ENCODE data around the gene STAMBP. TPM values are rescaled to one million over a fixed set of nuclear protein-coding genes. Genes with fewer than 3 reads are reported as not detected.
A peak's percentile ranks its signal among the peaks of the same experiment; 100 is the strongest.

The STAMBP gene
- total and polyA plus RNA-seq, 2 of the 4 experiments (the other 2 are of a cell fraction), result 29.7 to 38.7 TPM

GRCh38 chr2:73838889-73839534, 10.3 kb downstream of the STAMBP start:
- in situ Hi-C loops (cut with MboI; ENCODE audit: low sequenced_read_pairs), result loop anchor here (25.0 kb wide), 1 partner anchor 298 kb away; the partner anchor contains the start of gene BOLA3
- peaks cover 2% of the 10 kb centered on the region; the same call in 1 of the 2 replicates for H3K4me1 ChIP-seq (ENCODE audit: control insufficient read depth, insufficient read depth, low read length)
- no peak overlapping the region for H2AK5ac ChIP-seq (ENCODE audit: low read depth, low read length)
- dilution Hi-C loops (cut with HindIII; ENCODE audit: low sequenced_read_pairs, unreplicated experiment), result loop anchor here (25.0 kb wide), 1 partner anchor 273 kb away; no protein-coding TSS in a partner anchor
- no peak overlapping the region for H3K4ac ChIP-seq (ENCODE audit: low read depth, low read length)
- peaks cover 3 to 41% of the 10 kb centered on the region in 2 experiments; a peak in 3 of 4 replicates for H3K79me1 ChIP-seq (ENCODE audit: low read depth in 1 of 2, low read length in 2 of 2)
- H3K9ac ChIP-seq (ENCODE audit: low read depth, low read length), result no peak overlapping the region
- no peaks in the 10 kb centered on the region; the same call in 1 of the 2 replicates for H4K20me1 ChIP-seq (ENCODE audit: insufficient read depth, low read length)
- H3K9me1 ChIP-seq (ENCODE audit: insufficient read depth, low read length), result peaks cover 8% of the 10 kb centered on the region; the same call in 1 of the 2 replicates
- no peak overlapping the region for H4K8ac ChIP-seq (ENCODE audit: low read depth in 2 of 2, low read length in 2 of 2)
- H3K4me3 ChIP-seq (ENCODE audit: insufficient read depth, low read depth, low read length), result no peak overlapping the region
- peaks cover 13% of the 10 kb centered on the region for H3K36me3 ChIP-seq (ENCODE audit: control insufficient read depth, insufficient read depth, low read length)
- H3K27me3 ChIP-seq (ENCODE audit: control insufficient read depth, insufficient read depth, low read length), result no peaks in the 10 kb centered on the region
- H2BK5ac ChIP-seq (ENCODE audit: low read depth, low read length, poor library complexity, severe bottlenecking), result peak overlapping the region; percentile 1
- H2BK120ac ChIP-seq (ENCODE audit: low read depth, low read length), result no peak overlapping the region
- H2AFZ ChIP-seq (replicated peaks; ENCODE audit: low read length, poor library complexity), result no peak overlapping the region
- ATAC-seq (ENCODE audit: low read depth), result peak; percentile 60
- no peak overlapping the region for H4K5ac ChIP-seq (ENCODE audit: low read depth, low read length)
- H3K9me3 ChIP-seq (ENCODE audit: control insufficient read depth, insufficient read depth, low read length), result no peaks in the 10 kb centered on the region
- intact Hi-C loops (cut with micrococcal nuclease), result no loop called here
- H3K18ac ChIP-seq (ENCODE audit: low read depth, low read length), result no peak overlapping the region; the same call in 1 of the 2 replicates
- H3K23ac ChIP-seq (ENCODE audit: low read depth, low read length), result no peak overlapping the region
- DNase-seq, result peak; percentile 33
- no CpG with 5 or more reads among the region's 2 CpGs for WGBS, 2 experiments (ENCODE audit: extremely low coverage in 2 of 2, insufficient read length in 1 of 2)
- no peak overlapping the region for H3K56ac ChIP-seq (ENCODE audit: extremely low read depth, insufficient read depth, low read length)
- no peak overlapping the region for H3K27ac ChIP-seq (ENCODE audit: insufficient read depth, low read length)
- no peak overlapping the region for H3K14ac ChIP-seq (replicated peaks; ENCODE audit: low read depth, low read length)
- no peak overlapping the region for H2BK20ac ChIP-seq (ENCODE audit: low read depth, low read length)
- no peak overlapping the region for H4K91ac ChIP-seq (ENCODE audit: insufficient read depth, low read depth, low read length)
- TF ChIP-seq RAD21 (IDR thresholded peaks at IDR 0.05; ENCODE audit: low read length) (no peak), MAZ (IDR thresholded peaks at IDR 0.05; ENCODE audit: borderline replicate concordance, low read depth, low read length) (no peak), BHLHE40 (IDR thresholded peaks at IDR 0.05; ENCODE audit: low read depth, low read length) (no peak), POLR2A (IDR thresholded peaks at IDR 0.05; ENCODE audit: low read depth, low read length) (no peak)
- no peak overlapping the region for H2BK15ac ChIP-seq (ENCODE audit: low read depth, low read length)
- no peak overlapping the region for H2AK9ac ChIP-seq (replicated peaks; ENCODE audit: low read depth, low read length, poor library complexity)
- ChIA-PET CTCF (interaction anchor here (0.9 to 1.5 kb wide), 2 partner anchors 15 to 313 kb away, joined by 3 read pairs; no protein-coding TSS in a partner anchor), POLR2A (ENCODE audit: unreplicated experiment) (no interaction called here)
- BruUV-seq (replicated peaks), result no TSS peak
- no peak overlapping the region for H3K4me2 ChIP-seq (ENCODE audit: low read depth, low read length)

Measured in IMR-90 (cell line).